Kidney tubule cell (primary cell): ENCODE results near the gene COL6A3.
"Not testable (repeated sequence)": the region's sequence is repeated elsewhere in the genome, so short reads cannot be mapped to it uniquely, and the experiment has no call there.

Experiments
- DNase-seq: peaks from one replicate; pipeline ENCODE4 v3.0.0-alpha.2; 2018; ENCODE audit warnings: low spot score

COL6A3 gene

GRCh38 chr2:237315170-237315828, 98.7 kb downstream of the COL6A3 start:
- peak; percentile 69 for DNase-seq

- DNase-seq, result no peak
These were observed 99.3 kb downstream of the COL6A3 start for GRCh38 chr2:237314681-237315080.

- DNase-seq, result no peak
These were observed 99.8 kb downstream of the COL6A3 start for GRCh38 chr2:237314198-237314597.

GRCh38 chr2:237312021-237312755, 101.8 kb downstream of the COL6A3 start:
- DNase-seq, result no peak

GRCh38 chr2:237310515-237311114, 103.3 kb downstream of the COL6A3 start:
- DNase-seq, result no peak

GRCh38 chr2:237309416-237309815, 104.5 kb downstream of the COL6A3 start:
- no peak for DNase-seq

GRCh38 chr2:237309011-237309410, 105.0 kb downstream of the COL6A3 start:
- DNase-seq, result no peak

- DNase-seq, result no peak
These were observed 106.5 kb downstream of the COL6A3 start for GRCh38 chr2:237307474-237307873.

GRCh38 chr2:237306787-237307170, 107.2 kb downstream of the COL6A3 start:
- DNase-seq, result no peak

GRCh38 chr2:237306083-237306786, 107.7 kb downstream of the COL6A3 start:
- DNase-seq, result peak; percentile 11

- DNase-seq, result peak; percentile 75
These were observed 108.4 kb downstream of the COL6A3 start for GRCh38 chr2:237305579-237305978.

GRCh38 chr2:237304763-237305514, 109.0 kb downstream of the COL6A3 start:
- peak; percentile 90 for DNase-seq

GRCh38 chr2:237303244-237303643, 110.7 kb downstream of the COL6A3 start:
- not testable (repeated sequence) for DNase-seq

GRCh38 chr2:237301595-237301994, 112.4 kb downstream of the COL6A3 start:
- DNase-seq, result no peak

GRCh38 chr2:237300739-237301138, 113.2 kb downstream of the COL6A3 start:
- DNase-seq, result no peak

GRCh38 chr2:237299906-237300305, 114.1 kb downstream of the COL6A3 start:
- DNase-seq, result peak; percentile 96

- DNase-seq, result peak; percentile 94
These were observed 115.5 kb downstream of the COL6A3 start for GRCh38 chr2:237298151-237299118.

GRCh38 chr2:237297421-237298150, 116.4 kb downstream of the COL6A3 start:
- peak; percentile 70 for DNase-seq

- no peak for DNase-seq
These were observed 117.2 kb downstream of the COL6A3 start for GRCh38 chr2:237296756-237297155.
